HL-60/S4 treated with phorbol 12-myristate 13-acetate at 8.2 ng/mL for 4 days and 3 days (cell line): ENCODE measurements around the gene IYD.
"Not testable (repeated sequence)": the region's sequence is repeated elsewhere in the genome, so short reads cannot be mapped to it uniquely, and the experiment has no call there.

Experiments
- in situ Hi-C: fragments of 300-500 bp; cut with MboI; formaldehyde crosslinking; loops from 2 replicates; pipeline ENCODE4 v1.15.0; 2022; ENCODE audit warnings: low sequenced_read_pairs

The IYD gene

DNA sequence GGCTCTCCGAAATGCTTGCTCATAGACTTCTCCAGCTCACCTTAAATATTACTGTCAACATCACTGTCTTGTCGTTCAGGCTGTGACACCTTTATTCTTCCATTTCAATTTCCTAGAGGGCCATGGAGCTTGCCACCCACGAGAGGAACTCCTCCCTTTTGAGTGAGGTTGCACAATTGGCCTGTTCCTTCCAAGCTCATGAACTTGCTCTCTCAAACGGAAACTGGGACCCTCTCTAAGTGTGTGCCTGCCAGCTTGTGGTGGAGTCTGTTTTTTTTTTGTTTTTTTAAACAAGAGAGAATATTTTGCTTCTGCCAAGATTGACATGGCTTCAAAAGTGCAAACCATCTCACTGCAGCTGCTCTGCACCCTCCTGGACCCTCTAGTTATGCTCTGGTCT lies 19.3 kb upstream of the IYD start:
- in situ Hi-C loops = no loop called here

DNA sequence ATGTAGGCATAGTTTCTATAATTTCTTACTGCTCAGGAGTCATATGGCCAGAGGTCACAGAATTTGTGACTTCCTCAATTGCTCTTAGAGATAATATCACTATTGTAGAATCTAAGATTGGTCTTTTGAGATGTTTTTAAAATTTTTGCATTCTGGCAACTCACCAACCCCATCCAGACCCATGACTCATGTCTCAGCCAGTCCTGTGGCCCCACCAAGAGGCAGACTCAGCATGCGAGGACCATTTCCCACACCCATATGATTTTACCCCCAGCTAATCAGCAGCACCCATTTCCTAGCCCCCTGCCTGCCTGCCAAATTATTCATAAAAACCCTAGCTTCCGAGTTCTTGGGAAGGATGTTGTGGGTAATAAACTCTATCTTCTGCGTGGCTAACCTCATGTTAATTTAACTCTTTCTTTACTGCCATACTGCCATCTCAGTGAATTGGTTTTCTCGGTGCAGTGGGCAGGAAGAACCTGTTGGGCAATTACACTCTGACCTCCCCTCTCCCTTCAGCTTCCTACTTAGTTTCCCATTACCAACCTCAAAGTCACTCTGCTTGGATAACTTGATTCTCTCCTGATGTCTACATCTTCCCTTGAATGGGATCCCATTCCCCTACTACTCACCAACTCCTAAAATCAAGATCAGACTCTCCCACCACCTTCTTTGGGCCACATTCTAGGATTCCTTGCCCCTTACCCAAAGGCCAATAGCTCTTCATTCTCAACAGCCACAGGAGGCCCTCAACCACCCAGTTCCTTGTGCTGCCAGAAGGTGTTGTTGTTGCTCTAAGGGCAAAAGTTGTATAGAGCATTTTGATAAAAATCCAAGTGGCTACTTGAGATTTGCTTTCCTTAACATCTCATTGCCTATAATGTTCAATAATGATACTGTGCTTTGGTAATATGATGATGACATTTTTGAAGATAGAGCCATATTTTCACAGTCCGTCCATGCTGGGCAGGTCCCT lies 16.2 kb upstream of the IYD start:
- in situ Hi-C loops = no loop called here

DNA sequence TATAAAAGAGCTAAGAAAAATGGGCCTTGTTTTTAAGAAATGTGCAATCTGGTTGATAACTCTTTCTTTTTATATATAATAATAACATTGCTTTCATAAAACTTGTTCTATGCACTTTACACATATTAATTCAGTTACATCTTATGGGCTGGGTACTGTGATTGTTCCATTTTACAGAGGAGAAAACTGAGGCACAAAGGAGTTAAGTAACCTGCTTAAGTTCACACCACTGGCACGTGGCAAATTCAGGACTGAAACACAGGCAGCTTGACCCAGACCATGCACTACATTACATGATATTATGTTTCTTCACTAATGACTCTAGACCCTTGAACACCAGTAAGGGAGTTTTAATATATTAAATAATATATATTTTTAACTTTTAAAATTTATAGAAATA lies 15.4 kb upstream of the IYD start:
- in situ Hi-C loops = no loop called here

DNA sequence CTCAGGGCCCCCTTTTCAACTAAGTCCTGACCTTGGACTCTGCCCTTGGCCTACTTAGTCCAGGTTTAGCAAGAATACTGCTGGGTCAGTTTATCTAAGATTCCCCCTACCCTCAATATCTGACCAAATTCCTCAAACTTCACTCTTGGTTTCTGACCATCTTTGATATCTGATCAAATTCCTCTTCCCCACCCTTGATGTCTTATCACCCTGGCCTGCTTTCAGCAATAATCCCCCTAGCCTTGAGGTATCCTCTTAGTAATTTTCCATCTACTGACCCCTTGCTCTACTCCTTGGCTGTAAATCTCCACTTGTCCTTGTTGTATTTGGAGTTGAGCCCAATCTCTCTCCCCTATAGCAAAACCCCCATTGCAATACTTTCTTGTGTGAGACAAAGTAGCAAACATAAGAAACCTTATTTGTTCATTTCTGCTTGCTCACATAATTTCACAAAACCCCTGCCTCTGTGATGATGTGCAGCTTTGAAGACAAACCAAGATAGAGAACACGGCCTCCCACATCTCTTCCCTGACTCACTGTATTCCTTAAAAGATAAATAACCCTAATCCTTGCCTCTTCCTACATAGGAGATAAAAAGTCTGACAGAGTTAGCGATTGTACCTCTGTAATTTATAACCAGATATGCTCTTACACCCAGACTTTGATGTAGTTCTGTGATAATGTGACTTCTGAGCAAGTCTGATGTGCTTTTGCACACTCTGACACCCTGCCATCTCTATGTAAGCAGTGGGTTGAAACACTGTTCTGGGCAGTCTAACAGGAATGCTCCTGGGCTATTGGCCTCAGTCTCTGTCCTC lies 13.8 kb upstream of the IYD start:
- in situ Hi-C loops = no loop called here

DNA sequence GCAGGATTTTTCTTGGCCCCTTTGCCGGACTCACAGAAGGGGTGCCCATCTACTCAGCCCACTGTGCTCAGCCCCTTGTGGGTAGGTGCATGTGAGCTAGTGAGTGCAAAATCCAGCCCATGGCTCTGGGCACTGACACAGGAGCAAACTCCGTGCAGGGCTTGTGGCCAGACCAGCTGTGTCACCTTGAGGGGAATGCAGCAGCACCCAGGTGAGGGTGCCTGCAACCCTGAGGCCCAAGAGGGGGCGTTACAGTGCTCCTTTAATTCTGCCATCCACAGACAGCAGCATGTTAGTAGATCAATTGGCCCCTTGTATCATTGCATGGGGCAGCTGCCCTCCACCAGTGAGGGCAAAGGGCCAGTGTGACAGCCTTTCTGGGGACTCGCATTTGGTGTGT lies 12.9 kb upstream of the IYD start:
- in situ Hi-C loops = no loop called here

DNA sequence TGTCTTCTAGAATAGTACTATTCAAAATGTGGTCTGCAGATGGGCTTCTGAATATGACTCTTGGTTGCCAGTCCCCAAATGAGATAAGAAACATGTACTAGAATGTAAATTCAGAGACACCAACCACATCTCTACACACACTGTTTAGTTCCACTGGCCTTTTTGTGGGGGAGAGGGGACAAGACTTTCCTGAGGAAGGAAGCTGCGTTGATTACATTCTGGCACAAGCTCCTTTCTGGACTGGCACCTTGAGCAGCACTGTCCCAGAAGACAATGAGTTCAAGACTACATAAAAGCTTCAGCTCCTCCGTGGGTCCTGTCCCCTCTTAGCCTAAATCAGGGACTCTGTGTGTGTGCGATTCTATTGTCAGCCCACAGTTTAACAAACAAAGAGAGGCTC lies 6.9 kb upstream of the IYD start:
- in situ Hi-C loops = no loop called here

DNA sequence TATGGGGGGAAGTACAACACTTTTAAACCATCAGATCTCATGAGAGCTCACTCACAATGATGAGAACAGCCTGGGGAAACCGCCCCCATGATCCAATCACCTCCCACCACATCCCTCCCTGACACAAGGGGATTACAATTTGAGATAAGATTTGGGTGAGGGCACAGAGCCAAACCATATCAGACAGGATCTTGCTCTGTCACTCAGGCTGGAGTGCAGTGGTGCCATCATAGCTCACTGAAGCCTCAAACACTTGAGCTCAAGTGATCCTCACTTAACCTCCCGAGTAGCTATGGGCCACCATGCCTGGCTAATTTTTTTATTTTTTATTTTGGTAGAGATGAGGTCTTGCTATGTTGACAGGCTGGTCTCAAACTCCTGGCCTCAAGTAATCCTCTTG lies 5.1 kb upstream of the IYD start:
- in situ Hi-C loops = no loop called here

DNA sequence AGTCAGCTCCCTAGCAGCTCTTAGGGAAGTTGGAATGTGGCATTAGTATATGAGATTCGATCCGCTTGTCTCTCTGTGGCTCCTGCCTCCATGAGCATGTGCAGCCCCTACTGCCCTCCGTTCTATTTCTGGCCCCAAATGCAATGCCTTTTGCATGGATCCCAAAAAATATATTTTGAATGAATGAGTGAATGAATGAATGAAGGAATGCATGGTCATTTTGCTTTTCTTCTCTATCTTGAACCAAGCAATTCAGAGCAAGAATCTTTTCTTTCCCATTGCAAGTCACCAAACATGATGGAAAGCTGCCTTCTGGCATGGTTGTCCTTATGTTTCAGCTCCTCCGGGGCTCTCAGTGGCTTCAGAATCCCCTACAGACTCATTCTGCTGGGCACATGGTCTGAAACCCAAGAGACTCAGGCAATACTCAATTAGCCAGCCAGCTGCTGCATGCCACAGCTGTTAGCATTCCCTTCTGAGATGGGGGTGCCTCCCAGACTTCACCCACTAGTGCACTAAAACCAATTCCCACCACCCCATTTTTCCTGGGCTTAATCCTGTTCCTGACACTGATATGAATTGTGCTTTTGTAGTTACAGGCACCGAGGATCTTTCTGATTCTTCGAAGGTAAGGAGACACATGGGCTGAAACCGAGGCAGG lies 2.6 kb upstream of the IYD start:
- in situ Hi-C loops = no loop called here

DNA sequence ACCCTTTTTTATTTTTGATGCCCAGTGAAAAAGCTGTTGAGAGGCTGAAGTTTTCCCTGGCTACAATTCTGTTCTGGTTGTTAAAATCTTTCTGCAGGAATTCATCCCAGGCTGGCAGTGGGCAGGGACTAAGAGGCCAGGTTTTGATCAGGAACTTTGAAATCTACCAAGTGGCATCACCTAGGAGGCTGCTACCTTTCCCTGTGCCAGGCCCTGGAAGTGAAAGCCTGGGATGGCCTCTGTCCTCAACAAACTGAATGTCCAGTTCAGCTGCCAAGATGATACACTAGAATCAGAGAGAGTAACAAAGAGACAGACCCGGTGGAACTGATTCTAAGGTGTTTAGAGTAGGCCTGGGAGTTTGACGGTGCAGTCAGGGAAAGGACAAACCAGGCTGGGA lies 596 bp downstream of the IYD start:
- in situ Hi-C loops = no loop called here

DNA sequence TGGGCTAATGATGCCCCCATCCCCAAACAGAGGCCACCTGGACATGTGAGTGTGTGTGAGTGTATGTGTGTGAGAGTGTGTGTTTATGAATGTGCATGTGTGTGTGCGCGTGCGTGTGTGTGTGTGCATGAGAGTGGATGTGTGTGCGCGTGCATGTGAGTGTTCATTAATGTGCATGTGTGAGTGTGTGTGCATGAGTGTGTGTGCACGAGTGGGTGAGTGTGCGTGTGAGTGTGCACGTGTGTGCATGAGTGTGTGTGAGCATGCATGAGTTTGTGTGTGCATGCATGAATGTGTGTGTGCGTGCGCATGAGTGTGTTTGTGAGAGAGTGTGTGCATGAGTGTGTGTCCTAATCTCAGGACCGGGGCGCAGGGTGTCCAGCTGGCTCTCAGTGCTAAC lies 1.3 kb downstream of the IYD start:
- in situ Hi-C loops = no loop called here

DNA sequence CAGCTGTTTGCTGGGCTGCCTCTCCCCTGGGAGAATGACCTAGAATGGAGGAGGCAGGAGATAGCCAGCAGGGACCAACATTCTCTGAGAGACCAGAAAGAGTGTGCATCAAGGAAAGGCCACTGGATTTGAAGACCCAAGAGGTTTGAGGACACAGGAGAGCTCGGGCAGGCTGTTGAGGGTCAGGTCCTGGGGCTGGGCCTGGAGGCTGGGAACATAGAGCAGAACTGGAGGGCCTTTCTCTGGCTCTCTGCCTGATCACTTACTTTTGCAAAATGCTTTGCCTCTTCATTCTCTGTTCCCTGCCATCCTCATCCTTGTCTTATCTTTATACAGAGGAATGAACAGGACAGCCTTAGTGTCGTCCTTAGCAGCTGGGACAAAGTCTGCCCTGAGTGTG lies 2.5 kb downstream of the IYD start:
- in situ Hi-C loops = no loop called here

DNA sequence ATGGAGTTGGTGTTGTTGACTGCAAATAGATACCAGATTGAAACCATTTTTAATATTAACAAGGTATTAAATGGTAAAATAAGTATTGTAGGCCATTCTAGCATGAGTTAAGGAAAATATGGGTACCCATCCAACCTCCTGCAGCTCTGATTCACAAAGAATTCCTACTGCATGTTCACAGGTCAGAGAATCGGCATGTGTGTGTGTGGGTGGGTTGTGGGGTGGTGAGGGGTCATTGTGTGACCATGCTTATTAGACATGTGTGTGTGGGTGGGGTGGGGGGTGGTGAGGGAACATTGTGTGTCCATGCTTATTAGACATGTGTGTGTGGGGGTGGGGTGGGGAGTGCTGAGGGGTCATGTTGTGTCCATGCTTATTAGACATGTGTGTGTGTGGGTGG lies 3.2 kb downstream of the IYD start:
- in situ Hi-C loops = no loop called here

DNA sequence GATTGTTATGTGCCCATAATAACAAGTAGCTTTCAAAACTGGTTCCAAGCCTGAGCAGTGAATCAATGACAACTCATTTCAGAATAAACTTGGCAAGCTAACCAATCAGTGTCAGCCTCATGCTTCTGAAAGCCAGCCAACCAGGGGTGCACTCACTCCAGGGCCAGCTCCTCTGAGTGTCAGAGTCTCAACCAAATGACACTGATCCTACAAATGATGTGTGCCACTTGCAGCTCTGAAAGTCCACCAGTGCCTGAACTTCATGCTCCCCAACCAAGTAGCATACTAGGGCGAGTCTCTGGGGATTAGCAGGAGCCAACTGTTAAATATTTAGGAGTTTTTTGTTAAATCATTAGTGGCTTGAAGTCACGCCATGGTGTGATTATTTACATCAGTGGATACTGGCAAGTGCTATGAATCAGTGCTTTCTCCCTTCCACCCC lies 4.5 kb downstream of the IYD start:
- in situ Hi-C loops = no loop called here

DNA sequence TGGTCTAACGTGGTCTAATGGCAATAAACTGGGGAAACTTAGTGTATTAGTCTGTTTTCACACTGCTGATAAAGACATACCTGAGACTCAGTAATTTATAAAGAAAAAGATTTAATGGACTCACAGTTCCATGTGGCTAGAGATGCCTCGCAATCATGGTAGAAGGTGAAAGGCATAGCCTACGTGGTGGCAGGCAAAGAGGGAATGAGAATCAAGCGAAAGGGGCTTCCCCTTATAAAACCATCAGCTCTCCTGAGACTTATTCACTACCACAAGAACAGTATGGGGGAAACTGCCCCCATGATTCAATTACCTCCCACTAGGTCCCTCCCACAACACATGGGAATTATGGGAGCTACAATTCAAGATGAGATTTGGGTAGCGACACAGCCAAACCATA lies 5.5 kb downstream of the IYD start:
- in situ Hi-C loops = not testable (repeated sequence)

DNA sequence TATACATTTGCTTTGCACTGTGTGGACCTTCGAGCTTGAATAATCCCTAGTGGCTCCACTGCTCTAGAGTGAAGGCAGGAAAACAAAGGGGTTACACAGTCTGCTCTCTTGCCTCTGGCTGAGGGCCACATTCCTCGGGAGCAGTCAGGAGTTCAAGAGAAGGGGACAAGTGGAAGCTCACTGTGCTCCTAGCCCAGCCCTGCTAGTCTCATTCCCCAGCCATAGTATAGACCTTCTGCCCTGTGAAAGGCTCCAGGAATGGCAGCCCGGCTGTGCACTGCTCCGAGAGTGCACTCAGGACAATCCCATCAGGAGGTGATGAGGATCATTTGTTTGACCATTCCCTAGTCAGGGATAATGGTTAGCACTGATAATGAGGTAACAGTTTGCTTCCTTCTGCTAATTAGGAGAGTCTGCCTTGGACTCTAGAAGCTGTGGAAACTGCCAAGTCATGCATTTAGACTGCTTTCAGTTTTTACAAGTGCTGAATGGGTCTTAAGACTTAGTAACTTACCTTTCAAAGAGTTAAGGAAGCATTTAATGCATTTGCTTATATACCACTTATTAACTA lies 8.5 kb downstream of the IYD start:
- in situ Hi-C loops = no loop called here

DNA sequence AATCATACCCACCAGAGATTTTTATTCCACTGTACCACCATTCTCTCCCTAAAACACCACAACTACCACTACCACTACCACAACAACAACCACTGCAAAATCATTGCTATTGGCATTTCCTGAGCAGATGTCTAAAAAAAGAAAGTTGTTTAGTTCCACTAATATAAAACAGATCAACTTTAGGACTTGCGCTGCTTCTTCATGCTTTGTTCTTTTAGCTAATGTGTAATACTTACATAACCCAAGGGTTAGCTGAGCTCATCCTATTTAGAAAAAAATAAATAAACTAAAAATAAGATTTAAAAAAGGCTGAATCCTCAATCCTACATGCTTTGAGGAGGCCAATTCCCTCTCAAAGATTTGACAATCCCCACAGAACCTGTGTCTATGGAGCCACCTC lies 11.4 kb downstream of the IYD start:
- in situ Hi-C loops = no loop called here

DNA sequence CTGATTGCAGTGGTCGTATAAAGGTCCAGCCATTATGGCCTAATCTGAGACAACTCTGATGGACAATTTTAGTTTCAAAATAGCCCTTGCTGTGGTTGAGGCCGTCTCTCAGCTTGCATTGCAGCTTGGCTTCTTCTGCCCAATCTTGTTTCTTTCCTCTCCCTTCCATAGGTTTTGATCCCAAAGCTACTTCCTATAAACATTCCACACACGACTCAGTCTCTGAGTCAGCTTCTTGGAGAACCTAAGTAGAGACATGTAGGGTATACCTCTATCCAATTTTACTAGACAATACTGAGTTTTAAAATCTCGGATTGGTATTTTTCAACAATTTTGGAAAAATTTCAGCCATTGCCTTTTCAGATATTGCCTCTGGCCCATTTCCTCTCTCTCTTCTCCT lies 13.4 kb downstream of the IYD start:
- in situ Hi-C loops = no loop called here

DNA sequence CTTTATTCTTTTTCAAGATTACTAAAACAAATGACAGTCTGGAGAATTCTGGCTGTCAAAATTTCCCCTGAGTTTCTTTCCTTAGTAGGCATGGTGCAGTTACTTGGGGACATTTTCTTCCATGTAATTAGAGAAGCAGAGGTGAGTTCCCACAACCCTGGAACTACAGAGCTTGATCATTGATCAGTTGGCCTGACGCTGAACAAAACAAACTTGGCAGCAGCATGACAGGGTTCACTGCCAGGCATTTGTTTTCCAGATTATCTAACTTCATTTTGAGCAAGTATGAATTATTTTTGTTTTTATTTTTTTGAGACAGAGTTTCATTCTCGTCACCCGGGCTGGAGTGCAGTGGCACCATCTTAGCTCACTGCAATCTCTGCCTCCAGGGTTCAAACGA lies 22.6 kb downstream of the IYD start:
- in situ Hi-C loops = no loop called here

DNA sequence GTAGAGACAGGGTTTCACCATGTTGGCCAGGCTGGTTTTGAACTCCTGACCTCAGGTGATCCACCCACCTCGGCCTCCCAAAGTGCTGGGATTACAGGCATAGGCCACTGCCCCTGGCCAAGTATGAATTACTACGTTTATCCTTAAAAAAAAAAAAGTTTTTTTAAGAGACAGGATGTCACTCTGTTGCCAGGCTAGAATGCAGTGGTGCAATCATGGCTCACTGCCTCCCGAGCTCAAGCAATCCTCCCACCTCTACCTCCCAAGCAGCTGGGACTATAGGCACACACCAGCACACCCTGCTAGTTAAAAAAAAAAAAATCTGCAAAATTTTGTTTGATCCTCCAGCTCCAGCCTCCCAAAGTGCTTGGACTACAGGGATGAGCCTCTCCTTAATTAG lies 23.1 kb downstream of the IYD start:
- in situ Hi-C loops = no loop called here

DNA sequence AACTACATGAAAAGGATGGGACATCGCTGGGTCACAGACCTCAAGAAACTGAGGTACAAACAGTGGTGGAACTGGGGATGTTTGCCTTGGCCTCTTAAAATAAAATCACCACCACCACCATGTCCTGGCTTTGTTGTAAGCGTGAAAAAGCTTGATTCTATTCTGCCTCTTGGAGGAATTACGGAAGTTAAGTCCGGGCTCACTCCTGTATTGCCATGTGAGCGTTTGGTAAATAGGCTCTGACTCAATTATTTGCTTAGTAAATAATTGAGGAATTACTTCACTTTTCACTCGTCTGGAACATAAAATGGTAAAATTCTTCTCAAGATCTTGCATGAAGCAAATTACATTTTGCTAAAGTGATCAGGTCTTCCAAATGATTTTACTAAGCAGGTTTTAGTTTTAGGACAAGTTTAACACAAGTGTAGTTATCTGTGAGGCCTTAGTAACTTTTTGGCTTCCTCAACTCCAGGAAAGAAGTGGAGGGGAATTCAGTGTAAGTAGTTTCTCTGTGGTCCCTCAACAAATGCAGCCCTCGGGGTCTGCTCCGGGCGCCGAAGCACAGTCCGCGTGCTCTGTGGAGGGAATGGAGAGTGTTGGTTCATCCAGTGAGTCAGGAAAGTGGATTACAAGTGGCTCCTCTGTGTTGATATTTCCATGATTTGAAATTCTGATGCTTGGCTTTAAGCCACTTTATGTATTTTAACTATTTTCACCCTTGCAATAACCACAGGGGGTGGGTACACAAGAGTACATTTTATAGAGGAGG lies 23.8 kb downstream of the IYD start:
- in situ Hi-C loops = no loop called here
